HG03196 (cell line): ENCODE data around the gene ZFYVE27.

Experiments used
- ATAC-seq: cut with Tn5 transposase; IDR thresholded peaks from one replicate; pipeline ENCODE4 v1.9.1; 2021; ENCODE audit not compliant: unreplicated experiment

Gene ZFYVE27

GRCh38 chr10:97785731-97786130 lies 48.8 kb downstream of the ZFYVE27 start:
- no peak for ATAC-seq

GRCh38 chr10:97788552-97789442 lies 51.9 kb downstream of the ZFYVE27 start:
- ATAC-seq = no peak

GRCh38 chr10:97789770-97790397 lies 53.0 kb downstream of the ZFYVE27 start:
- no peak for ATAC-seq

GRCh38 chr10:97791824-97792721 lies 55.1 kb downstream of the ZFYVE27 start:
- no peak for ATAC-seq

GRCh38 chr10:97795886-97796285 lies 59.0 kb downstream of the ZFYVE27 start:
- ATAC-seq = no peak

GRCh38 chr10:97796651-97797050 lies 59.7 kb downstream of the ZFYVE27 start:
- ATAC-seq = no peak

GRCh38 chr10:97798958-97799610 lies 62.2 kb downstream of the ZFYVE27 start:
- no peak for ATAC-seq

- no peak for ATAC-seq
Observed at GRCh38 chr10:97800474-97800873, 63.5 kb downstream of the ZFYVE27 start.

- ATAC-seq = no peak
Observed at GRCh38 chr10:97801422-97801821, 64.5 kb downstream of the ZFYVE27 start.

GRCh38 chr10:97805096-97805884 lies 68.4 kb downstream of the ZFYVE27 start:
- no peak for ATAC-seq

GRCh38 chr10:97805949-97806348 lies 69.0 kb downstream of the ZFYVE27 start:
- no peak for ATAC-seq

- no peak for ATAC-seq
Observed at GRCh38 chr10:97810446-97810845, 73.5 kb downstream of the ZFYVE27 start.
